NB4 (cell line): ENCODE data around the gene AGBL4.

Experiments used
- CTCF ChIP-seq: IDR thresholded peaks from one replicate; pipeline ENCODE4 v1.5.1; 2012; ENCODE audit warnings: low read depth, low read length
- MAX ChIP-seq: IDR thresholded peaks from 2 replicates; pipeline ENCODE4 v1.6.1; 2011; ENCODE audit warnings: low read depth, low read length
- POLR2A ChIP-seq: IDR thresholded peaks from 2 replicates; pipeline ENCODE4 v1.6.1; 2011; ENCODE audit warnings: mild to moderate bottlenecking; ENCODE audit not compliant: insufficient read length; ENCODE audit errors: extremely low read depth

GRCh38 chr1:48640836-48641492 is 1382.8 kb downstream of the AGBL4 start:
- TF ChIP-seq CTCF (no peak), MAX (no peak), POLR2A (no peak)
